Nephron (organoid): ENCODE results near the gene ETV6.

Experiments used
- H3K27ac Mint-ChIP-seq, 3 experiments: 2 replicates each; pipeline ENCODE4 v1.8.0; 2020; ENCODE audit warnings: mixed read lengths in 3 of 3, mild to moderate bottlenecking in 2 of 3, moderate library complexity in 1 of 3
- H3K27me3 Mint-ChIP-seq: 2 replicates; pipeline ENCODE4 v1.8.0; 2021; ENCODE audit warnings: low read depth, mild to moderate bottlenecking, moderate library complexity, mixed read lengths
- H3K36me3 Mint-ChIP-seq: 2 replicates; pipeline ENCODE4 v1.8.0; 2020; ENCODE audit warnings: low read depth, mixed read lengths
- H3K4me1 Mint-ChIP-seq: 2 replicates; pipeline ENCODE4 v1.8.0; 2020; ENCODE audit warnings: mixed read lengths
- H3K4me3 Mint-ChIP-seq, 3 experiments: 2 replicates each; pipeline ENCODE4 v1.8.0; 2020; ENCODE audit warnings: mild to moderate bottlenecking in 3 of 3, mixed read lengths in 3 of 3, moderate library complexity in 2 of 3
- H3K9me3 Mint-ChIP-seq: 2 replicates; pipeline ENCODE4 v1.8.0; 2020; ENCODE audit warnings: mixed read lengths
- CTCF ChIP-seq, 3 experiments: fragments of 200-600 bp; sonication (generic); IDR thresholded peaks; one replicate each; pipeline ENCODE4 v1.5.0; 2021; ENCODE audit warnings: antibody characterized with exemption in 3 of 3; ENCODE audit not compliant: unreplicated experiment in 3 of 3

The ETV6 gene

GRCh38 chr12:11941606-11942337, 292.3 kb downstream of the ETV6 start:
- no peaks in the 10 kb centered on the region for H3K4me1 Mint-ChIP-seq
- no peak overlapping the region for H3K4me3 Mint-ChIP-seq
- no peaks in the 10 kb centered on the region for H3K27me3 Mint-ChIP-seq
- H3K36me3 Mint-ChIP-seq: no peaks in the 10 kb centered on the region
- H3K9me3 Mint-ChIP-seq: peaks cover 4% of the 10 kb centered on the region
- no peak overlapping the region for H3K27ac Mint-ChIP-seq
- TF ChIP-seq CTCF (IDR thresholded peaks at IDR 0.05; ENCODE audit: unreplicated experiment in 3 of 3): no peak

- H3K9me3 Mint-ChIP-seq: peaks cover 4% of the 10 kb centered on the region
- TF ChIP-seq CTCF (IDR thresholded peaks at IDR 0.05; ENCODE audit: unreplicated experiment in 3 of 3): no peak
- H3K27me3 Mint-ChIP-seq: peaks cover 5% of the 10 kb centered on the region
- H3K27ac Mint-ChIP-seq: no peak overlapping the region
- H3K4me3 Mint-ChIP-seq: no peak overlapping the region
- H3K4me1 Mint-ChIP-seq: peaks cover 4% of the 10 kb centered on the region
- H3K36me3 Mint-ChIP-seq: no peaks in the 10 kb centered on the region
These were observed 294.6 kb downstream of the ETV6 start for GRCh38 chr12:11943919-11944700.
